Stimulated activated CD8-positive, alpha-beta memory T cell treated with anti-CD3 and anti-CD28 coated beads, Interleukin-15, amount 100 ng/mL, for 4 hours (primary cell): ENCODE data around the gene BABAM2.
"Not testable (repeated sequence)": the region's sequence is repeated elsewhere in the genome, so short reads cannot be mapped to it uniquely, and the experiment has no call there.

Source experiments
- DNase-seq, 2 donors: peaks; one replicate each; pipeline ENCODE4 v3.0.0-alpha.2; 2020; ENCODE audit warnings: low read depth in 2 of 2

Gene BABAM2

DNA sequence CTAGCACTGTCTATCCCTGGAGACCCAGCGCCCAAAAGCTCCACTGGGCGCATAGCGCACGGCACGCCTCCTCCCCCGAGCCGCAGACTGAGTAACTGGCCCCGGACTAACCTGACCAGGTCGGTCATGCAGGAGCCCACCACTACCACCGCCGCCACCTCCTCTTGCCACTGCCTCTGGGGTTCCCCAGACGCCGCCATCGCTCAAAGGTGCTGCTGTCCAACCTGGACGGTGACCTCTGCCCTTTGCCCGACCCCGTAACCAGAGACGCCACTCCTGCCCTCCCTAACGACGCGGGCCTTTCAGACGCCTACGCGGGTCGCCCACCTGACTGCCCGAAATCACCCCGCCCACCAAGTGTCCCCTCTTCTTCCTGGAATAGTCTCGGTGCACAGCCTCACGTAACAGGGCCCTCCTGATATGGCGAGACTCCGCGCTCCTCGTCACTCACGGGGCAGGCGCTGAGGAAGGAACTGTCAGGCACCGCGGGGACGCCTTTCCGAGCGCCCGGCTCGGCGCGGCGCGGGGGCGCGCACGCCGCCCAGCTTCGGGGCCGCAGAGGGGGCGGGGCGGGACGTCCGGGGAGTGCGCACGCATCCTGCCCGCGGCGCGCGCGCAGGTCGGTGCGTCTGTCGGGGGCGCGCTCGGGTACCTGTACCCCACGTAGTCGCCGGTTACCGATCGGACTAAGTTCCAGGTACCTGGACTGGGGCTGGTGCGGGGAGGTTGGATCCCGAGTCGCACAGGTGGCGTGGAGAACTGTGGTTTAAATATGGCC is at the start of gene BABAM2, which contains the start of gene RBKS:
BABAM2 (plus strand) TSS at position 584 of the 778 bp plus-strand sequence. CDS start 3,828 bp downstream, outside the sequence.
RBKS (minus strand) TSS at position 242 of the 778 bp plus-strand sequence; CDS start at position 200, 42 bp downstream.
- peak; percentile 76 to 86 for DNase-seq

GRCh38 chr2:27842894-27843293 is 47.6 kb upstream of the BABAM2 start:
- no peak for DNase-seq

DNA sequence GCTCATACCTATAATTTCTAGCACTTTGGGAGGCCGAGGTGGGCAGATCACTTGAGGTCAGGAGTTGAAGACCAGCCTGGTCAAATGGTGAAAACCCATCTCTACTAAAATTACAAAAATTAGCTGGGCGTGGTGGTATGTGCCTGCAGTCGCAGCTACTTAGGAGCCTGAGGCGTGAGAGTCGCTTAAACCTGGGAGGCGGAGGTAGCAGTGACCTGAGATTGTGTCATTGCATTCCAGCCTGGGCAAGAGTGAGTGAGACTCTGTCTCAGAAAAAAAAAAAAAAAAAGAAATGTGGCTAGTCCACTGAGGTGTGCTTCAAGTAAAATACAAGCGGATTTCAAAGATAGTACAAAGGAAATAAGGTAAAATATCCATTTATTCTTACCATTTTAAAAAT is 46.5 kb upstream of the BABAM2 start:
- DNase-seq = no peak

- DNase-seq = no peak
Observed at GRCh38 chr2:27844821-27845255, 45.7 kb upstream of the BABAM2 start.

DNA sequence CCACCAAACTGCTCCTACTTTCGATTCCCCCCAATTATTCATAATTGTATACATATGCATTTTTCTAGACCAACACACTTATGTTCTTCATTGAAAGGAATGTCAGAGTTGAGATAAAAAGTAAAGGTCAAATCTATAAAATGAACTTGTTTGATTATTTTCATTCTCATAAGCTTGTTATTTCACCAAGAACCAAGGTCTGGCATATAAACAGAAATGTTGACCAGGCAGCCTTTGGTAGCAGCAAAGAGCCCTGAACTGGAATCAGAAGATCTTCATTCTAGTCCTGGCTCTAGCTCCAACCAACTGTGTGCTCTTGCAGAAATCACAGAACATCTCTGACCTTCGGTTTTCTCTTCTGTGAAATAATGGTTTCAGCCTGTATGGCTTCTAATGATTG is 43.2 kb upstream of the BABAM2 start:
- no peak for DNase-seq

DNA sequence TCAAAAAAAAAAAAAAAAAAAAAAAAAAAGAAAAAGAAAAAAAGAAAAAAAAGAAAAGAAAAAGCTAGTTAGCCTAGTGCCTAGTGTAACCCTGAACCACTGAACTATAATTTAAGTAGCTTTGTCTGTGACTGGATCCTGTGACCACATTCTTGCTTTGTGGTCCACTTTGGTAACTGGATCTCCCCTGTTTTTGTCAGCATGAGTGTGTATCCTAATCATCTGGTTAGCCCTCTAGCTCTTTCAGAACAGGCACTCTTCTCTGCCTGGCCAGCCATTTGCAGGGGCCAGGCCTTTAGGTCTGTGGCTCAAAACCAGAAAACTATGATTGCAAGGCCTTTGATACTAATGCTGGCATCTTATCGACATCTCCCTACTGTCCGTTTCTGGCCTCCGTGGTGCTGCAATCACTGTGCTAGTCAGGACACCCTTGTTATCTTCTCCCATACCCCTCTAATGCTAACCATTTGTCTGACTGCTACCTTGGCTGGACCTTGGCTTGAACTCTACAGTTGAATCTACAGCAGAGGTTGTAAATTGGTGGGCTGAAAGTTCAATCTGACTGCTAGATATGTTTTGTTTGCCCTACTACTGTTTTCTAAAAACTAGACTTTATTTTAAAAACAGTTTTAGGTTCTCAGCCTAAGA is 40.8 kb upstream of the BABAM2 start:
- DNase-seq = no peak

DNA sequence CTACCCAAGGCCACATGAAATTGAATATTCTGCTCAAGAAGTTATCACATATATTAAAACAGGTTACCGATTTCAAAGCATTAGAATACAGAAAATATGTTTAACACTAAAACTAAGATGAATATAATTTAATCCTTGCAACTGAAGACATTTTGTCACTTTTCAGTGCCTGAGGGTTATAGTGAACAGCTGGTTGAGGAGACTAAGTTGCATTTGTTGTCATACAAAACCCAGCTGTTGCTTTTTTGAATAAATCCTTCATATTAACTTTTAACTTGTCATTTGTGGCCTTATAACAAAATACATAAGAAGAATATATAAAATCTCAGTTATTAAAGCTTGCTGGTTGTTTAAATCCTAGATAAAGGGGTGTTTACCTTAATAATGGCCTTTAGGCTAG is 37.8 kb upstream of the BABAM2 start:
- DNase-seq = no peak

DNA sequence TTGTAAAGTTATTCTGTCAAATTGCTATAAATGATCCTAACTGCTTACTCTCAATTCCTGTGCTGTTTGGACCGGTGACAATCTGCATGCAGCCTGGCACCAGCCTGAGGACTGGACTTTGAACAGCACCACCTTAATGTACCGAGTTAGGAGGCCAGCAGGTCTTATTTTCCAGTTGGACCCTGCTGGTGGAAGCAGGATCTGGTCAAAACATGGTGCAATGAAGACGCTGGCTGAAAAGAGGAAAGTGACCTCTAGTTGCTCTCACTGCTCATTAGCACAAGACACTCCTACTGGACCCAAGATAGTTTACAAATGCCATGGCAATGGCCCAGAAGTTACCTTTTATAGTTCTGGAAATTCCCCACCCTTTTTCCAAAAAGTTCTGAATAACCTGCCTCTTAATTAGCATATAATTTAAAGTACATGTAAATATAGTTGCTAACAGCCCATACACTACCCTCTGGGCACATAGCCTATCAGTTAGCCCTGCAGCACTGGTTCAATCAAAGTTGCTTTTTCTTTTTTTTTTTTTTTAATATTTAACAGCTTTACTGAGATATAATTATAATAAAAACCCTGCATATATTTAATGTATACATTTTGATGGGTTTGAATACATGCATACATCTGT is 36.2 kb upstream of the BABAM2 start:
- no peak for DNase-seq

DNA sequence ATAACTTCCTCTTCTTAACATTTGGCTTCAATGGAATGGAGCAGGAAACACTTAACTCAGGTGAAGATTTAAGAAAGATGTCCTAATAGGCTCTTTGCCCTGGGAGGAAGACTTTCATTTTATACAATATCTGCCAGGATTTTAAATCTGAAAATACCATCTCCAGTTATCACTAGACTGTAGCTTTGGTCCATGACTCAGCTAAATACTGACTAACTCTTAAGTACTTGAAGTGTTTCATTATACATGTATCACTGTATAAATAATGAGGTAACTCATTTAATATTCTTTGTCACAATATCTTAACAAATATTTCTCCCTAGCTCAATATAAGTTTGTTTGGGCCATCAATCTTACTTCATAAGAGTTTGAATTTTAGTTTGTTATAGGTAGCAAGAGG is 35.1 kb upstream of the BABAM2 start:
- DNase-seq = no peak

DNA sequence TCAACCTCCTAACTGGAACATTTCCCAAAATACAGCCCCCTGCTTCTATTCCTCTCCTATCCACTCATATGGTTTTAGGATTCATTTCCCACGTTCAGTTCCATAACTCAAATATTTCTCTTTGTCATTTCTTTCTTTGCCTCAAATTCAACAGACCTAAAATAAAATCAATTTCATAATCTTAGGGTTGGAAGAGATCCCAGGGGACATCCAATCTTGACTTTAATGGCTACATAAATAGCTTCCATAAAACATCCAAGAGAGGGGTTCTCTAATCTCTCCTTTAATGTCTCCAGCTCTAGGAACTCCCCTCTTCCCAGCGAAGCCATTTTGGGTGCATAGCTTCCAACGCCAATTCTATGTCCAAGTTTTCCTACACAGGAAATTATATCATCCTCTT is 34.1 kb upstream of the BABAM2 start:
- DNase-seq = no peak

- DNase-seq = no peak
Observed at GRCh38 chr2:27856956-27857355, 33.6 kb upstream of the BABAM2 start.

- DNase-seq = no peak
Observed at GRCh38 chr2:27857417-27858172, 32.9 kb upstream of the BABAM2 start.

GRCh38 chr2:27860111-27860510 is 30.4 kb upstream of the BABAM2 start:
- DNase-seq = no peak

- DNase-seq = no peak
Observed at GRCh38 chr2:27863146-27863545, 27.4 kb upstream of the BABAM2 start.

GRCh38 chr2:27863955-27864354 is 26.6 kb upstream of the BABAM2 start:
- not testable (repeated sequence) for DNase-seq

- no peak for DNase-seq
Observed at GRCh38 chr2:27866237-27866636, 24.3 kb upstream of the BABAM2 start.

- DNase-seq = no peak
Observed at GRCh38 chr2:27869763-27870162, 20.8 kb upstream of the BABAM2 start.

DNA sequence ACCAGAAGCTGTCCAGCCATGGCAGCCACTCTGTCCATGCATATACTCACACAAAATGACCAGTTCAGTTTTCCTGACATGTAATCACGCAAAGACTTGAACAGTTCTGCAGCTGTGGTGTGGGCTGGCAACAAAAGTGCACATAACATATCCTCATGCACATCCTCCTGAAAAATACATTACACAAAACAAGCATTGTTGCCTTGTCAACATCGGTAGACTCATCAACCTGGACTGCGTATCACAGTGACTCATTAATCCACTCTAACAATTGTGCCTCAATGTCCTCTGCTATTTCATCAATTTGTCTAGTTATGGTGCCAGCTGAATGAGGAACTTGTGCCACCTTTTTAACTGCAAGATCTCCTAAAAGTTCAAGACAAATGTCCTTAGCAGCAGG is 19.8 kb upstream of the BABAM2 start:
- DNase-seq = no peak

GRCh38 chr2:27871802-27872201 is 18.7 kb upstream of the BABAM2 start:
- DNase-seq = no peak

DNA sequence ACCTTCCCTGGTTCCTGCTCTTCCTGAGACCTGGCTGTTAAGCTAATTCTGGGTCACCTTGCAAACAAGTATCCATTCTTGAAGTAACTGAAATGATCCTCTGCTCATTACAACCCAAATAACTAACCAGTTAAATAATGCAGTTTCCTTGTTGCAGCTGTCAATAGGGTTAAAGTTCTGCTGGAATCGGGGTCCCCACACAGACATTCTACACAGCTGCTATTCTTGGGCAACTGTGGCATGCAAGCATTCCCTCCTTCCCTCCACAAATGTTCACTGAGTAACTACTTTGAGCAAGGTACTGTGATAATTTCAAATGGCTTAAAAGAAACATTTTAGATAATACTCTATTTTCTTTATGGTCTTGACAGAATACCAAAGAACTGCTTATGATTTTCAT is 17.4 kb upstream of the BABAM2 start:
- DNase-seq = no peak

DNA sequence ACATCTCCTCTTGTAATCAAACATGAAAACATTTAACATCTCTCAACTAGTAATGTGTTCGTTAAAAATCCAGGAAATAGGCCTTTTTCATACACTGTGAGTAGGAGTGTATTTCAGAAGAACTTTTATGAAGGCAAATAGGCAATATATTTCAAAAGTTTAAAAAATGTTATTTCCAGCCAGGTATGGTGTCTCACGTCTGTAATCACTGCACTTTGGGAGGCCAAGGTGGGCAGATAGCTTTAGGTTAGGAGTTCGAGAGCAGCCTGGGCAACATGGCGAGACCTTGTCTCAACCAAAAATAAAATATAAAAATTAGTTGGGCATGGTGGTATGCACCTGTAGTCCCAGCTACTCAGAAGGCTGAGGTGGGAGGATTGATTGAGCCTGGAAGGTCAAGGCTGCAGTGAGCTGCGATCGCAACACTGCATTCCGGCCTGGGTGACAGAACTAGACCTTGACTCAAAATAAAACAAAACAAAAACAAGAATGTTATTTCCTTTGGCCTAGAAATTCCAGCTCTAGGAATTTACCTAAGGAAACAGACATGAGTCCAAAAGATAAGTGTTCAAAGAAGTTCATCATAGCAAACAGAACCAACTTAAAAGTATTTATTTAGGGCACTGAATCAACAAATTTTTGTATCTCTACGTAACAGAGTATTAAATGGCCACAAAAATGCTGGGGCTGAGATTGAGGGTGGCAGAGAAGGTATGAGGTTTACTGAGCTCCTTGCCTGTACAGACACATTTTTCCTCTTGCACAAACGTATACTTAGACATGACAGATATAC is 15.2 kb upstream of the BABAM2 start:
- no peak for DNase-seq
